Posterior vena cava (tissue), 2 donors: ENCODE data around the gene MYL3. TPM values are rescaled to one million over a fixed set of nuclear protein-coding genes. Genes with fewer than 3 reads are reported as not detected.
"Not testable (repeated sequence)": the region's sequence is repeated elsewhere in the genome, so short reads cannot be mapped to it uniquely, and the experiment has no call there.

ENCODE experiments used
- DNase-seq: peaks from one replicate; pipeline ENCODE4 v3.0.0-alpha.2; 2020; ENCODE audit warnings: low spot score
- intact Hi-C, 2 donors: fragments of 100-400 bp; cut with DNase I; formaldehyde crosslinking; loops; one replicate each; pipeline versions ENCODE4 v1.14.1 to v1.14.2; 2022 to 2023
- total RNA-seq, 2 donors: library from RNA; stranded (reverse); fragmentation: NEBNext Ultra II Directional; extraction: Animal tissue kit (Norgen Biotek cat#: 25700); gene quantifications; one replicate each; pipeline ENCODE4 v1.2.1, GENCODE V29; 2021
- donor health status: DM: yes; HTN: yes; CAD: no.
- donor health status: DM: yes; HTN: yes; CAD: no.

MYL3 gene
- total RNA-seq, 2 donors from 2014 or later: 3.2 to 5.9 TPM

- intact Hi-C loops: no loop called here
- peak; percentile 66 for DNase-seq
Observed at GRCh38 chr3:46846624-46847542, 16.4 kb downstream of the MYL3 start.

DNA sequence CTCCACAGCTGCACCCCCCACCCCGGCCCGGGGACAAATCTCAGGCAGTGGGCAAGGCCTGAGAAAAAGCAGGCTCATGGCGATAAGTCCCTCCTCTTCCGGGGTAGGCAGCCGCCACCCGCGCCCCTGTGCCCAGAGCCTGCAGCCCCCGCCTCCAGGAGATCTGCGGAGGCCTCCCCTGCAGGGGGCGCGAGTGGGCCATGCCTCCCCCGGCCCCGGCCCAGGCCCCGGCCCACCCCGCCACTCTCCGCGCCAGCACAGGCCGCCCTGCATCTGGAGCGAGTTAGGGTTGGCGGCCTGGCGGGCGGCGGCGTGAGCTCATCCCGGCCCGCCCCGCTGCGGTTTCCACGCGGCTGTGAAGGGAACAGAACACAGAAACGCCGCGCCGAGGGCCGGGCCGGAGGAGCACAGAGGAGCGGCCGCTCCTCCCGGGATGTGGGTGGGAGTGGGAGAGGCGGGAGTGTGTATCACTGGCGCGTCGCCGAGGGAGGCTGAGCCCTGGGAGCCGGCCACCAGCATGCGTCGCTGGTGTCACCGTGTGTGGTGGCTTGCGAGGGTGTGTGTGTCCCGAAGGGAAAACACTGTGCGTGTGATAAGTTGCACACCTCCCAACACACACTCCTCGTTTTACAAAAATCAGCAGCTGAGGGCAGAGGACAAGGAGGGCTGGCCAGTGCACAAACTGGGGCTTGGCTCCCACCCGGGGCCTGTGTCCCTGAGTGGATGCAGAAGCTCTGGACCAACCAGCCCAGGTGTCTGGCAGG lies 17.2 kb downstream of the MYL3 start:
- intact Hi-C loops: no loop called here
- peak; percentile 91 for DNase-seq

DNA sequence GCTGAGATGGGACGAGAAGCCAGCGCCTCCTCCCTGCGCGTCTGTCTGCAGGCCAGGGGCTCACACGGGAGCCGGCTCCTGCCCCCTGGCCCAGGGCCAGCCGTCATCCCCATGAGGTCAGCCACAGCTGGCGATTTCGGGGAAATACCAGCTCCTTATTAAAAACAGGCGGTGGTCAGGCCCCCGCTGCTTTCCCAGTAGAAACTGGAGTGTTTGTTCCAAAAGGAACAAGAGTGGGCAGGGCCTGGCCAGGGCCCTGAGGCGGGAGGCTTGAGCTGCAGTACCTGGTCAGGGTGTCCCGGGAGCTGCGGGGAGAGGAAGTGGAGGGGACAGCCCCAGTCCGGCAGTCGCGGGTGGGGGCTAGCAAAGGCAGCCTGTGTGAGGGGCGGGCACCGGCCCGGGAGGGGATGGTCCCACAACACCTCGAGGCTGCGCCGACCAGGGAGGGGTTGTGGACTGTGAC lies 17.8 kb downstream of the MYL3 start:
- intact Hi-C loops: no loop called here
- peak; percentile 88 for DNase-seq

- intact Hi-C loops: no loop called here
- DNase-seq: peak; percentile 55
Observed at GRCh38 chr3:46844881-46845312, 18.3 kb downstream of the MYL3 start.

DNA sequence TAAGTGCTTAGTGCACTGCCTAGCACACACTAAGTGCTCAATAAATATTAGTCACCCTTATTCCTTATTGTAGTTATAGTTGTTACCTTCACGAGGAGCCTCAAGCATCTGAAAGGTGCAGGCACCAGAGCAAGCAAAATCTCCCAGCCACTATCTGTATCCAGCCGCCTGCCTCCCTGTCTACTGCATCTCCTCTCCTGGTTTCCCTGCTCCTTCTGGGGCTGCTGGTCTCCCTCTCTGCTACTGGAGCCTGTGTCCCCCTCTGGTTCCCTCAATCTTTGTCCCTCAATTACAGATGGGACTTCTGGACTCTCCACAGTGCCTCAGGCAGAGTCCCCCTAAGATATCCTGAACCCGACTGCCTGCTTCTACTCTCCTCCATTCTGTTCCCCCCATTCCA lies 18.8 kb downstream of the MYL3 start:
- intact Hi-C loops: no loop called here
- peak; percentile 46 for DNase-seq

GRCh38 chr3:46843508-46843907 lies 19.7 kb downstream of the MYL3 start:
- intact Hi-C loops: no loop called here
- no peak for DNase-seq

GRCh38 chr3:46840491-46840890 lies 22.8 kb downstream of the MYL3 start:
- DNase-seq: no peak
- intact Hi-C loops: no loop called here

GRCh38 chr3:46838301-46838700 lies 24.9 kb downstream of the MYL3 start:
- intact Hi-C loops: no loop called here
- no peak for DNase-seq

- intact Hi-C loops: no loop called here
- no peak for DNase-seq
Observed at GRCh38 chr3:46835491-46835890, 27.8 kb downstream of the MYL3 start.

DNA sequence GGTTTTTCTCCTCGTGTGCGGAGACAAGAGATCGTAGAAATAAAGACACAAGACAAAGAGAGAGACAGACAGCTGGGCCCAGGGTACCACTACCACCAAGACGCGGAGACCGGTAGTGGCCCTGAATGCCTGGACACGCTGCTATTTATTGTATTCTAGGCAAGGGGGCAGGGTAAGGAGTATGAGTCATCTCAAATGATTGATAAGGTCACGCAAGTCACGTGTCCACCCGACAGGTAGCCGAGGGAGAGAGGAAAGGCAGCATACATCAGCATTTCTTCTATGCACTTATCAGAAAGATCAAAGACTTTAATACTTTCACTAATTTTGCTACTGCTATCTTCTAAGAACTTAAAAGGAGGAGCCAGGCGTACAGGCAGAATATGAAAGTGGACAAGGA lies 28.2 kb downstream of the MYL3 start:
- DNase-seq: no peak

DNA sequence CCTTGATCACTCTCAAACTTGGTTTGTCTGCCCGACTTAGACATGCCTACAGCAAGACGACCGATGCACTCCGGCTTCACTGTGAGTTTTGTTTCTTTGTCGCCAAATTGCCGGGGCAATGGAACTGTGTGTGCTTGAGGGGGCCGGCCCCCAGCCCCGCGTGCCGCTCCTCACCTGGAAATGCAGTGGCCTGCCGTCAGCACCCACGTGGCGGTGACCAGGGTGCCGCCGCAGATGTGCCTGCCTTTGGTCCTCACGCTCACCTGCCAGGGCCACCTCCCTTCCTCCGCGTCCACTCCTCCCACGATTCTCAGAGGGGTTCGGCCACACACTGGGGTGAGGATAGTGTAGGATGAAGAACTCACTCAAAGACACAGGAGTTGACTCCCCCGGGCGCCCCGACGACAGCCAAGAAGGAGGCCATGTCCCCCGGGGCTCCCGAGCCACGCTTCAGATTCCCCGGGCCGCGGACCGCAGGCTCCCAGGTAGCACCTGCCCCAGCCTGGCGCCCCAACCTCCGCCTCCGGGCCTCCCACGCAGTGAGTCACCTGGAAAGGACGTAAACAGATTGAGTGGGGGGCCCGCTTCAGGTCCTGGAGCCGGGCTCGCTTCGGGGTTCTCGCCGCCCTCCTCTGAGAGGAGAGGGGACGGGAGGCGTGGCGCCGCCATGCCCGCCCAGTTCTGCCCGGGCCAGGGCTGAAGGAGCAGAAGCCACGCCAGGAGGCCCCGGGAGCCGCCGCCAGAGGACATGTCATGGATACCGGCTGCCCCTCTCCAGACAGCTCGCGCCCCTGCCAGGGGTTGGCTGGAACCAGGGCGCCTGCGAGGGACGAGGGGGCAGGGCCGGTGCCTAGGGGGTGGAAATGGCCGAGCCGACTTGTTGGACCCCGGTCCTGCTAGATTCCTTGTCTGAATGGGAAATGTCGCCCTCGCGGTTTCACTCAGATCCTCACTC lies 29.6 kb downstream of the MYL3 start:
- intact Hi-C loops: no loop called here
- no peak for DNase-seq

More for the DNA sequence above, 28.2 kb downstream of the MYL3 start:
- intact Hi-C loops: no loop called here

DNA sequence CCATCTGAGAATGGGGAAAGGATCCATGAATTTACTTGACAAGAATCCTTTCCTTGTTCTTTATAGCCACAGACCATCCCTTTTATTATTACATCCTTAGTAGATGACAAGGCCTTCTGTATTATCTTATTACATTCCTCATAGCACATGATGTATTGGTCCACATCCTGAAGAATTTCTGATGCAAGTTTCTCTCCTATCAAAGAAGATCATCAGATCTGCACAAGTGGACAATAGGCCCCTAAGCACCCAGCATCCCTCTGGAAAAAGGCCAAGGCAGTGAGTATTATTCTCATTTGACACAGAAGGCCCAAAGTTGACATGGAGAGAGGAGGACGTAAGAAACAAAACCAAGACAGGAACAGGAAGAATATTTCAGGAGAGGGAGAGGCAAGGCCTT lies 31.4 kb downstream of the MYL3 start:
- no peak for DNase-seq
- intact Hi-C loops: no loop called here

- intact Hi-C loops: no loop called here
Observed at GRCh38 chr3:46831316-46831715, 31.9 kb downstream of the MYL3 start.

GRCh38 chr3:46830801-46831200 lies 32.4 kb downstream of the MYL3 start:
- no peak for DNase-seq
- intact Hi-C loops: no loop called here

More at GRCh38 chr3:46831316-46831715, 31.9 kb downstream of the MYL3 start:
- DNase-seq: no peak

DNA sequence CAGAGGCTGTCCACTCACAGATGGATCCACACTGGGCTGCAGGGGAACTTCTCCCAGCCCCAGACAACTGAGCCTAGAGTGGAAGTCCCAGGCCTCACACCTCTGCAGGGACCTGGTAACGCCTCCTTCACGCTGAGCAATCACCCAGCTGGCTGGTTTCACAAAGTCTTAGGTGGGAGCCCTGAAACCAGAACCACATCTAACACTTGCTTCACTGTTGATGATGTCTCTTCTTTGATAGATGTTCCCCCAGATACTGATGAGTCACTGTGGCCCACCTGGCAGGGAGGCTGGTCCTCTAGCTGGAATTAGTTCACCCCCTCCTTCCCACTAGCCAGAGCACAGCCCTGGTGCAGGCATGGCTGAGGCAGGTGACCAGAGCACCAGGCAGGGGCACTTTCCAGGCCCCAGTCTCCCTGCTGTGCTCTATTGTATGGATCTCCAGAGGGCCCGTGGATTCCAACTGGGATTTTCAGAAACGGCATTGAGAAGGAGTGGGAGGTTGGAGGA lies 33.5 kb downstream of the MYL3 start:
- DNase-seq: no peak
- intact Hi-C loops: no loop called here

GRCh38 chr3:46825450-46825849 lies 37.8 kb downstream of the MYL3 start:
- DNase-seq: no peak
- intact Hi-C loops: no loop called here

- no peak for DNase-seq
- intact Hi-C loops: no loop called here
Observed at GRCh38 chr3:46824211-46824970, 38.9 kb downstream of the MYL3 start.

DNA sequence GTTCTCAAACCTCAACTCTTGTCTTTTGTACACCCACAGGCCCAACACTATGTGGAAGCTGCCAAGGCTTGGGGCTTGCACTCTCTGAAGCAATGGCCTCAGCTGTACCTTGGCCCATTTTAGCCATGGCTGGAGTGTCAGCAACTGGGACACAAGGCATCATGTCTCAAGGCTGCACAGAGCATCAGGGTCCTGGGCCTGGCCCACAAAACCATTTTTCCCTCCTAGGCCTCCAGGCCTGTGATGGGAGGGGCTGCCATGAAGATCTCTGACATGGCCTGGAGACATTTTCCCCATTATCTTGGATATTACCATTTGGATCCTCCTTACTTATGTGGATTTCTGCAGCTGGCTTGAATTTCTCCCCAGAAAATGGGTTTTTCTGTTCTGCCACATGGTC lies 39.9 kb downstream of the MYL3 start:
- intact Hi-C loops, DNase-seq: not testable (repeated sequence)
